ENCODE results near the gene C1RL. TPM values are rescaled to one million over a fixed set of nuclear protein-coding genes. Genes with fewer than 3 reads are reported as not detected.
A peak's percentile ranks its signal among the peaks of the same experiment; 100 is the strongest.

Gene C1RL
- total and polyA plus RNA-seq, 2 of the 4 experiments (the other 2 are of a cell fraction), result 9.1 to 12.3 TPM

DNA sequence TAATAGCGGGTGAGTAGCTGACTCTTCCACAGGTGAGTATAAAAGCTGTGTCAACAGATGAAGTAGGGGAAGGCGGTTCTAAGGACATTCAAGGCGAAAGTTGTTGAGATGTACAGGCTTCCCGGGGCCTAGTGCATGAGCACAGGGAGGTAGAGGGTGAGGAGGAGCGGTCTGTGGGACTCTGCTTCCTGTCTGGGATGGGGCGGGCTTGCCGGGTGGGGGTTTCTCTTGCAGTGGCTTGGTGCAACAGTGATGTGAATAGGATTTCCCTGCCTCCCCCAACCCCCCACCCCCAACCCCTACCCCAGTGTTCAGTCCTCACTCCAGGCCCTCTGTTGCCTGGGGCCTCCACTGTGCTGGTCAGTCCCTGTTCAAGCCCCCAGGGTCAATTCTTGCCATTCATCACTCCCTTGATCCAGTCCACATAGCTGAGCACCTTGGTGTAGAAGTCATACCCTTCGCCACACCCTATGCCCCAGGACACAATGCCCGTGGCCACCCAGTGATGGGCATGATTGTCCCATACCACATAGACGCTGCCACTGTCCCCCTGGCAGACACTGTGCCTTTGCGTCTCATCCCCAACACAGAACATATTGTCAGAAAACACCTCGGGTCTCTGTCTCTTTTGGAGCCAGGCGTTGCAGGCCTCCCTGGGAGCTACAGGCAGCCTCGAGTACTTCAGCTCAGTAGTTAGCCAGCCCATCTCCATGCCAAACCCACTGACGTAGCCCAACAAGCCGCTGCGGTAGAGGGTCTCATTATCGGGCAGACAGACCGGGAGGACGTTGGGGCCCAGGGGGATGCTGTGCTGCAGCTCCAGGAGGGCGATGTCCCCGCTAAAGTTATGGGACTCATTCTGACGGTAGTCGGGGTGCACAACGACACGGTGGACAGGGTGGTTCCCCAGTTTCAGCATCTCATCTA is 12.7 kb downstream of the C1RL start (continued):
- no peak for TF ChIP-seq MXI1 (IDR thresholded peaks at IDR 0.05; ENCODE audit: borderline replicate concordance, low read depth, low read length)

- no peak overlapping the region for H2BK5ac ChIP-seq (ENCODE audit: low read depth, low read length, poor library complexity, severe bottlenecking)
- no peak overlapping the region for H3K14ac ChIP-seq (replicated peaks; ENCODE audit: low read depth, low read length)
- no peaks in the 10 kb centered on the region for H4K20me1 ChIP-seq (ENCODE audit: insufficient read depth, low read length)
- ChIA-PET CTCF (interaction anchor here (0.7 to 1.9 kb wide), 3 partner anchors 13 to 34 kb away, joined by 3 to 5 read pairs (median 5); partner anchors contain the start of gene C1S), POLR2A (ENCODE audit: unreplicated experiment) (interaction anchor here (0.5 to 0.7 kb wide), 2 partner anchors 33 to 49 kb away, joined by 3 read pairs; partner anchors contain the start of gene C1S)
- H3K4me2 ChIP-seq (ENCODE audit: low read depth, low read length), result no peak overlapping the region
- no peak overlapping the region; the same call in 1 of the 2 replicates for H4K5ac ChIP-seq (ENCODE audit: low read depth, low read length)
- H3K23ac ChIP-seq (ENCODE audit: low read depth, low read length), result no peak overlapping the region
- peaks cover 26% of the 10 kb centered on the region for H3K4me1 ChIP-seq (ENCODE audit: control insufficient read depth, insufficient read depth, low read length)
- no peak overlapping the region for H3K9ac ChIP-seq (ENCODE audit: low read depth, low read length)
- ATAC-seq (ENCODE audit: low read depth) (no peak), DNase-seq (no peak)
- no CpG with 5 or more reads among the region's 10 CpGs for WGBS, 2 experiments (ENCODE audit: extremely low coverage in 2 of 2, insufficient read length in 1 of 2)
- intact Hi-C loops (cut with micrococcal nuclease), result no loop called here
- no TSS peak for BruUV-seq (replicated peaks)
- no peak overlapping the region for H3K4me3 ChIP-seq (ENCODE audit: insufficient read depth, low read depth, low read length)
- H2BK15ac ChIP-seq (ENCODE audit: low read depth, low read length), result no peak overlapping the region; the same call in 2 of the 3 replicates
- peaks cover 21% of the 10 kb centered on the region for H3K9me1 ChIP-seq (ENCODE audit: insufficient read depth, low read length)
- dilution Hi-C loops (cut with HindIII; ENCODE audit: low sequenced_read_pairs, unreplicated experiment), result no loop called here
- peaks cover 13 to 28% of the 10 kb centered on the region in 2 experiments; a peak in 3 of 4 replicates for H3K79me1 ChIP-seq (ENCODE audit: low read depth in 1 of 2, low read length in 2 of 2)
- TF ChIP-seq CEBPB (IDR thresholded peaks at IDR 0.05; ENCODE audit: low read depth, low read length) (peak; percentile 47; the same call in 1 of the 2 replicates), SMC3 (IDR thresholded peaks at IDR 0.05; ENCODE audit: low read depth, low read length) (no peak)
- peaks cover 19% of the 10 kb centered on the region; the same call in 1 of the 2 replicates for H3K36me3 ChIP-seq (ENCODE audit: control insufficient read depth, insufficient read depth, low read length)
- in situ Hi-C loops (cut with MboI; ENCODE audit: low sequenced_read_pairs), result no loop called here
- no peak overlapping the region for H3K18ac ChIP-seq (ENCODE audit: low read depth, low read length)
- H2AFZ ChIP-seq (replicated peaks; ENCODE audit: low read length, poor library complexity), result no peak overlapping the region
- no peaks in the 10 kb centered on the region for H3K9me3 ChIP-seq (ENCODE audit: control insufficient read depth, insufficient read depth, low read length)
- H2AK5ac ChIP-seq (ENCODE audit: low read depth, low read length), result peak overlapping the region; percentile 43; the same call in 1 of the 2 replicates
- H3K27me3 ChIP-seq (ENCODE audit: control insufficient read depth, insufficient read depth, low read length), result no peaks in the 10 kb centered on the region
- peak overlapping the region; percentile 26; the same call in 1 of the 2 replicates for H2BK20ac ChIP-seq (ENCODE audit: low read depth, low read length)
- peak overlapping the region; percentile 62; the same call in 1 of the 2 replicates for H4K91ac ChIP-seq (ENCODE audit: insufficient read depth, low read depth, low read length)
- H3K4ac ChIP-seq (ENCODE audit: low read depth, low read length), result peak overlapping the region; percentile 88; the same call in 1 of the 2 replicates
- no peak overlapping the region for H4K8ac ChIP-seq (ENCODE audit: low read depth in 2 of 2, low read length in 2 of 2)
- H2BK120ac ChIP-seq (ENCODE audit: low read depth, low read length), result peak overlapping the region; percentile 14; the same call in 1 of the 2 replicates
- no peak overlapping the region for H3K56ac ChIP-seq (ENCODE audit: extremely low read depth, insufficient read depth, low read length)
- no peak overlapping the region for H2AK9ac ChIP-seq (replicated peaks; ENCODE audit: low read depth, low read length, poor library complexity)
- no peak overlapping the region for H3K27ac ChIP-seq (ENCODE audit: insufficient read depth, low read length)
Observed at GRCh38 chr12:7093892-7094291, 15.1 kb downstream of the C1RL start.

Data from IMR-90 (cell line).